GM12865 (cell line): ENCODE results near the gene JAKMIP1.

ENCODE experiments used
- DNase-seq: peaks from one replicate; pipeline ENCODE4 v3.0.0; 2010; ENCODE audit warnings: low read depth
- H3K4me3 ChIP-seq: 2 replicates; pipeline ENCODE4 v1.5.1; 2011; ENCODE audit warnings: mild to moderate bottlenecking, low read depth, low read length, control low read depth
- TF ChIP-seq, protein P1 (sequence below): IDR thresholded peaks from 2 replicates; pipeline ENCODE4 v1.5.1; 2011; ENCODE audit warnings: low read length, control low read depth, low read depth, inconsistent platforms; ENCODE audit not compliant: insufficient read depth; ENCODE audit errors: missing control alignments

The JAKMIP1 gene

DNA sequence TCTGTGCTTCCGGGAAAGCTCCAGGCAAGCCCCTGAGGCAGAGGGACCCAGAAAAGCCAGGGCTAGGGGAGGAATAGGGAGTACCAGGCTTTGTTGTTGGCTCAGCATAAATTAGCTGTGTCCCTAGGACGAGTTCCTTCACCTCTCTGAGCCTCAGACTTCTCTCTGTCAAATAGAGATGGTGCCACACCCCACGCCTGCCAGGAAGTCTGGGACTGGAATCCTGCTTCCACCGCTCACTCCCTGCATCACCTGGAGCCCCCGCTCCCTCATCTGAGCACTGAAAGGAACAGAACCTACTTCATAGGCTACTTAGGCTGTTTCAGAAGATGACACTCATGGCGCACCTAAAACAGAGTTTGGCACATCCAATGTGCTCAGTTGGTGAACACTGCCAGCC lies 8.1 kb upstream of the JAKMIP1 start:
- no peak overlapping the region for H3K4me3 ChIP-seq
- TF ChIP-seq, protein P1, sequence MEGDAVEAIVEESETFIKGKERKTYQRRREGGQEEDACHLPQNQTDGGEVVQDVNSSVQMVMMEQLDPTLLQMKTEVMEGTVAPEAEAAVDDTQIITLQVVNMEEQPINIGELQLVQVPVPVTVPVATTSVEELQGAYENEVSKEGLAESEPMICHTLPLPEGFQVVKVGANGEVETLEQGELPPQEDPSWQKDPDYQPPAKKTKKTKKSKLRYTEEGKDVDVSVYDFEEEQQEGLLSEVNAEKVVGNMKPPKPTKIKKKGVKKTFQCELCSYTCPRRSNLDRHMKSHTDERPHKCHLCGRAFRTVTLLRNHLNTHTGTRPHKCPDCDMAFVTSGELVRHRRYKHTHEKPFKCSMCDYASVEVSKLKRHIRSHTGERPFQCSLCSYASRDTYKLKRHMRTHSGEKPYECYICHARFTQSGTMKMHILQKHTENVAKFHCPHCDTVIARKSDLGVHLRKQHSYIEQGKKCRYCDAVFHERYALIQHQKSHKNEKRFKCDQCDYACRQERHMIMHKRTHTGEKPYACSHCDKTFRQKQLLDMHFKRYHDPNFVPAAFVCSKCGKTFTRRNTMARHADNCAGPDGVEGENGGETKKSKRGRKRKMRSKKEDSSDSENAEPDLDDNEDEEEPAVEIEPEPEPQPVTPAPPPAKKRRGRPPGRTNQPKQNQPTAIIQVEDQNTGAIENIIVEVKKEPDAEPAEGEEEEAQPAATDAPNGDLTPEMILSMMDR, result no peak
- DNase-seq, result no peak

DNA sequence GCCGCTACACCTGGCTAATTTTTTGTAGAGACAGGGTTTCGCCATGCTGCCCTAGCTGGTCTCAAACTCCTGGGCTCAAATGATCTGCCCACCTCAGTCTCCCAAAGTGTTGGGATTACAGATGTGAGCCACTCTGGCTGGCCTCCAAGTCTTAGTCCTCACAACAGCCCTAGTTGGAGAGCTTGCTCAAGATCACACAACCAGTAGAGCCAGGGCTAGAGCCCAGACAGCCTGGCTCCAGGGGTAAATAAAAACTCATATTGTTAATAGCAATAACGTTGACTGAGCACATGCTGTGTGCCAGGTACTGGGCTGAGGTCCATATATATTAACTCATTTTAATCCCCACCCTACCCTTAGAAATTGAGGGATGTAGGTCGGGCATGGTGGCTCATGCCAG lies 7.3 kb upstream of the JAKMIP1 start:
- no peak overlapping the region for H3K4me3 ChIP-seq
- TF ChIP-seq, protein P1, result no peak
- no peak for DNase-seq

DNA sequence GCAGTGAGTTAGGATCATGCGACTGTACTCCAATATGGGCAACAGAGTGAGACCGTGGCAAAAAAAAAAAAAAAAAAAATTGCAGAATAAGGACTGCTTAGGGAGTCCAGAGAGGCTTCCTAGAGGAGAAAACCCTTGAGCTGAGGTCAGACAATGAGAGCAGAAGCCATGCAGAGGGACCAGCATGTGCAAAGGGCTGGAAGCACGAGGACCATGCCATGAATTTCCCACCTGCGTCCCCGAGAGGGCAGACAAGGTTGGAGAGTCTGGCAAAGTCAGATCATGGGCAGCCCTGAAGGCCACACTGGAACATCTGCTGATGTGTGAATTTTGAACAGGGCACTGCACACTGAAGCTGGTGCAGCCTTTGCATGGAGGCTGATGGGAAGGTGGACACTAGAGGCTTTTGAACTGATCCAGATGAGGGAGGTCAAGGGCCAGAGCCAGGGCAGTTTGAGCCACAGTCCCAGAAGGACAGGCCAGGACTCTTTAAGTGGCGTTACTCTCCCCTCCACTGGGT lies 6.5 kb upstream of the JAKMIP1 start:
- TF ChIP-seq, protein P1, result no peak
- no peak overlapping the region for H3K4me3 ChIP-seq
- DNase-seq, result no peak

DNA sequence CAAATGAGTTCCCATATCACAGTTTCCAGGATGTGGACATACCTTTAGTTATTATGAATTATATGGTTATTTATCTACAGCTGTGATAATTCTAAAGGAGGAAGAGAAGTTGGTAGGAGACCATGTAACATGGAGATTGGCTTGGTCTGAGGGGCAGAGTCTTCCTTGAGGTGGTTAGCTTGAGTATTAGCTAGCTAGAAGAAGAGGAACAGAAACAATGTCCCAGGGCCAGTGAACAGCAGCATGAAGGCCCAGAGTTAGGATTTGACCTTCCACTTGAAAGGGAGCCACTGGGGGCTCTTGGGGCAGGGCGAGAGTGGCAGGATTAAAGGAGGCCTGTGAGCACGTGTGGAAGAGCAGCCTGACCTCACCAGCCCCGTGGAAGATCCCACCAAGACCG lies 5.6 kb upstream of the JAKMIP1 start:
- H3K4me3 ChIP-seq, result no peak overlapping the region
- TF ChIP-seq, protein P1, result no peak
- DNase-seq, result no peak

DNA sequence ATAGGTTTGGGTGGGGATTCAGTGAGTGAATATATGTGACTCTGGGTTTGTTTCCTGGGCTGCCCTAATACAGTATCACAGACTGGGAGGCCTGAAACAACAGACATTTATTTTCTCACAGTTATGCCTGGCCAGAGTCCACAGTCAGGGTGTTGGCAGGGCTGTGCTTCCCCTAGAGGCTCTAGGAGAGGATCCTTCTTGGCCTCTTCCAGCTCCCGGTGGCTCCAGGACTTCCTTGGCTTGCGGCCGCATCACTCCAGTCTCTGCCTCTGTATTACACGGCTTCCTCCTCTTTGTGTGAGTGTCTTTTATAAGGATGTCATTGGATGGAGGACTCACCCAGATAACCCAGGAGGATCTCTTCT lies 5.2 kb upstream of the JAKMIP1 start:
- no peak overlapping the region for H3K4me3 ChIP-seq
- TF ChIP-seq, protein P1, result no peak
- DNase-seq, result no peak

DNA sequence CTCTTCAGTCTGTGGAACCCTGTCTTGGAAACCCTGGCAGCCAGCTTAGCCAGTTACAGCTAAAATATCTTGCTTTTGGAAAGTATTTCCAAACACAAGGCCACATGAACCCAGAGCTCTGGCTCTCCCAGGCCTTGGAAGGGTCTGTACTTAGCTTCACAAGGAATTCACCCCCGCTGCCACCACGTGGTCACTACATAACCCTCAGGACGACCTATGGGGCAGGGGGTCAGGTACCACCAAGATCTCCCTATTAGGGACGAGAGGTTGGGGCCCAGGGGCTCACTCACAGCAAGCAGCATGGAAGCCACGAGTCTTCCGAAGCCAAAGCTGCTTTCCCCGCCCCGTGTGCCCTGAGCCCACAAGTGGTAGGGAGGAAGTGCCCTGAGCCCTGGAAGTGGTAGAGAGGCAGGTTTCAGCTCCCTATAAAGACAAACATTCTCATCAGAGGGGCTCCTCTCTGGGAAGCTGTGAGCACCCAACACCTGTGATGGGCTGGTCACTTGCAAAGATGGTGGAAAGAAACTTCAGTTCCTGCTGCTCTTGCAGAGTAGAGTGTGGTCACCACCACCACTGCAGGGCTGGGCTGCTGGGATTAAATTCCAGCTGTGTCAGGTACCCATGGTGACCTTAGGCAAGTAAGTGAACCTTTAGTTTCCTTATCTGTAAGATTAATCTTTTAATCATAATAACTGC lies 4.7 kb upstream of the JAKMIP1 start:
- DNase-seq, result no peak
- TF ChIP-seq, protein P1, result no peak
- H3K4me3 ChIP-seq, result no peak overlapping the region

DNA sequence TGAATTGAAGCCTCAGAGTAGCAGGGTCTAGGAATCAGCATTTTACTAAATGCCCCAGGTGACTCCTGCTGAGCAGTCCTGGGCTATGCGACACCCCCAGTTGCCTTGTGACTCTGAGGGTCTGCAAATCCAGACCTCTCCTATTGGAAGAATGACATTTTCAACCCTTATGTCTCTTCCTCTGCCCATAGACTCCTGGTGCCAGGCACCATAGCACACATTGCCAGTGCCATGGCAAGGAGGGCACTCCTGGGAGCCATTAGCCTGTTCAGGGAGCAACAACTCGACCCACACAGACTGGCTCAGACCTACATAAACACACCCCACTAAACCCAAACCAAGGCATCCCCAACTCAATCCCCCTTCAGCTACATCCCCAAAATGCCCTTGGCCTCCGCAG lies 3.7 kb upstream of the JAKMIP1 start:
- TF ChIP-seq, protein P1, result no peak
- H3K4me3 ChIP-seq, result no peak overlapping the region
- no peak for DNase-seq
